Esophagus muscularis mucosa (tissue), 4 donors: ENCODE measurements around the gene MICAL3.

Source experiments
- EP300 ChIP-seq: sonication (generic); formaldehyde crosslinking; IDR thresholded peaks from one replicate; pipeline ENCODE4 v1.6.1; 2017; ENCODE audit warnings: antibody characterized with exemption
- POLR2A ChIP-seq: fragments of 450-650 bp; IDR thresholded peaks from one replicate; pipeline ENCODE4 v1.6.1; 2017; ENCODE audit warnings: antibody characterized with exemption, moderate library complexity, mild to moderate bottlenecking, low read depth
- POLR2AphosphoS5 ChIP-seq, 2 donors: sonication (generic); formaldehyde crosslinking; IDR thresholded peaks; one replicate each; pipeline ENCODE4 v1.6.1; 2017; ENCODE audit warnings: antibody characterized with exemption in 2 of 2
- TF ChIP-seq, protein P1 (sequence below), 3 experiments: fragments of 200-600 bp in 2 of 3; fragments of 450-650 bp in 1 of 3; sonication (generic) in 2 of 3; IDR thresholded peaks; one replicate each; pipeline ENCODE4 v1.5.1; 2017 to 2019; ENCODE audit warnings: antibody characterized with exemption in 3 of 3, mild to moderate bottlenecking in 2 of 3, moderate library complexity in 1 of 3

DNA sequence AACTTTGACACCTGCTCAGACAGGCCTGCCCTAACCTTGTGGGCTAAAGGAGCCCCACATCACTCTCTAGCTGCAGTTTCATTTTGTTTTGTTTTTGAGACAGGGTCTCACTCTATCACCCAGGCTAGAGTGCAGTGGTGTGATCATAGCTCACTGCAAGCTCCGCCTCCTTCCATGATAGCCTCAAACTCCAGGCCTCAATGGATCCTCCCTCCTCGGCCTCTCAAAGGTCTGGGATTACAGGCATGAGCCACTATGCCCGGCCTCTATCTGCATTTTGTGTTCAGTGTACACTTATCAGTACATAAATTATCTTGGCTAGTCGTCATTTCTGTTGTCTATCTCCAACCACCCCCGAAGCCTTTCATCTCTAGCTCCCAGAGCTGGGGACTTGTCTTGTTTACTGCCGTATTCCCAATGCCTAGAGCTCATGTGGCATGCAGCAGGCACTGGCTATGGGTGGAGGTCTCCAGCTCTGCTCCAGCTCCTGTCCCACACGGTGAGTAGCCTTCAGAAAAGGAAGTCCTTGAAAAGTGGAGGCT lies 31.3 kb upstream of the MICAL3 start:
- TF ChIP-seq, protein P1, sequence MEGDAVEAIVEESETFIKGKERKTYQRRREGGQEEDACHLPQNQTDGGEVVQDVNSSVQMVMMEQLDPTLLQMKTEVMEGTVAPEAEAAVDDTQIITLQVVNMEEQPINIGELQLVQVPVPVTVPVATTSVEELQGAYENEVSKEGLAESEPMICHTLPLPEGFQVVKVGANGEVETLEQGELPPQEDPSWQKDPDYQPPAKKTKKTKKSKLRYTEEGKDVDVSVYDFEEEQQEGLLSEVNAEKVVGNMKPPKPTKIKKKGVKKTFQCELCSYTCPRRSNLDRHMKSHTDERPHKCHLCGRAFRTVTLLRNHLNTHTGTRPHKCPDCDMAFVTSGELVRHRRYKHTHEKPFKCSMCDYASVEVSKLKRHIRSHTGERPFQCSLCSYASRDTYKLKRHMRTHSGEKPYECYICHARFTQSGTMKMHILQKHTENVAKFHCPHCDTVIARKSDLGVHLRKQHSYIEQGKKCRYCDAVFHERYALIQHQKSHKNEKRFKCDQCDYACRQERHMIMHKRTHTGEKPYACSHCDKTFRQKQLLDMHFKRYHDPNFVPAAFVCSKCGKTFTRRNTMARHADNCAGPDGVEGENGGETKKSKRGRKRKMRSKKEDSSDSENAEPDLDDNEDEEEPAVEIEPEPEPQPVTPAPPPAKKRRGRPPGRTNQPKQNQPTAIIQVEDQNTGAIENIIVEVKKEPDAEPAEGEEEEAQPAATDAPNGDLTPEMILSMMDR (IDR thresholded peaks at IDR 0.05): no peak
- TF ChIP-seq POLR2AphosphoS5 (IDR thresholded peaks at IDR 0.05) (no peak), EP300 (no peak), POLR2A (no peak)
